Adrenal gland (tissue), 5 donors: ENCODE measurements around the gene DENND5B.

Experiments used
- CTCF ChIP-seq, 6 experiments: fragments of 450-650 bp in 4 of 6; fragments of 200-600 bp in 2 of 6; sonication (generic) in 1 of 6; IDR thresholded peaks; 1 replicate in 5 of 6; 2 replicates in 1 of 6; pipeline versions ENCODE4 v1.5.1 to v1.8.0; 2016 to 2021; ENCODE audit warnings: antibody characterized with exemption in 6 of 6, mild to moderate bottlenecking in 2 of 6, moderate library complexity in 1 of 6
- POLR2A ChIP-seq, 2 donors: fragments of 450-650 bp; IDR thresholded peaks; one replicate each; pipeline ENCODE4 v1.6.1; 2017; ENCODE audit warnings: antibody characterized with exemption in 2 of 2, mild to moderate bottlenecking in 2 of 2, moderate library complexity in 1 of 2
- donor health status: DM: no; HTN: no; CAD: no.

- TF ChIP-seq CTCF (IDR thresholded peaks at IDR 0.05) (no peak), POLR2A (IDR thresholded peaks at IDR 0.05) (no peak)
Measured at GRCh38 chr12:31337952-31338351, 253.0 kb downstream of the DENND5B start.
